ENCODE results near the gene CRP. TPM values are rescaled to one million over a fixed set of nuclear protein-coding genes. Genes with fewer than 3 reads are reported as not detected.

CRP gene
- total RNA-seq, 1 donor from 2014 or later = not detected

DNA sequence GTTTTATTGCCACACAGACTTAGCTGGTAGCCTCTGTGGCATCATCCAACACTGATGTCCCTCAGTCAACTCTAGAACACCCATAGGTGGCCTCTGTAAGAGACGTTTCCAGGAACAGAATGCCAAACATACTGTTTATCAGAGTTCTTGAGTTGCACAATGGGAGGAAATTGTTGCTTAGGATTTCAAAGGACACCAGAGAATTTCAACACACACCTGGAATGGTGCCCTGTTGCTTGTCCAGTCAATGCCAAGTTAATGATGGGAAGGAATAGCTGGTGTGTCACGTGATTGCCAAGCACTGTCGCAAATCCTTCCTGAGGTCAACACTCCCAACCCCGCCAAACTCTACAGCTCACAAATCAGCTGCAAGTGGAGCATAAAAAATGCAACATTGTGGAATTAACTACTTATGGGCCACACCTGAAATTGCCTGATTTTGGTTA lies 37.8 kb upstream of the CRP start:
- H3K9me3 Mint-ChIP-seq (ENCODE audit: unreplicated experiment) = no peaks in the 10 kb centered on the region
- no peak overlapping the region for H3K4me3 Mint-ChIP-seq (ENCODE audit: unreplicated experiment)
- no peak overlapping the region for H3K27ac Mint-ChIP-seq (ENCODE audit: unreplicated experiment)
- no peaks in the 10 kb centered on the region for H3K4me1 Mint-ChIP-seq (ENCODE audit: unreplicated experiment)
- DNase-seq (ENCODE audit: extremely low spot score, unreplicated experiment) = no peak
- H3K36me3 Mint-ChIP-seq (ENCODE audit: unreplicated experiment) = no peaks in the 10 kb centered on the region
- TF ChIP-seq, protein P1, sequence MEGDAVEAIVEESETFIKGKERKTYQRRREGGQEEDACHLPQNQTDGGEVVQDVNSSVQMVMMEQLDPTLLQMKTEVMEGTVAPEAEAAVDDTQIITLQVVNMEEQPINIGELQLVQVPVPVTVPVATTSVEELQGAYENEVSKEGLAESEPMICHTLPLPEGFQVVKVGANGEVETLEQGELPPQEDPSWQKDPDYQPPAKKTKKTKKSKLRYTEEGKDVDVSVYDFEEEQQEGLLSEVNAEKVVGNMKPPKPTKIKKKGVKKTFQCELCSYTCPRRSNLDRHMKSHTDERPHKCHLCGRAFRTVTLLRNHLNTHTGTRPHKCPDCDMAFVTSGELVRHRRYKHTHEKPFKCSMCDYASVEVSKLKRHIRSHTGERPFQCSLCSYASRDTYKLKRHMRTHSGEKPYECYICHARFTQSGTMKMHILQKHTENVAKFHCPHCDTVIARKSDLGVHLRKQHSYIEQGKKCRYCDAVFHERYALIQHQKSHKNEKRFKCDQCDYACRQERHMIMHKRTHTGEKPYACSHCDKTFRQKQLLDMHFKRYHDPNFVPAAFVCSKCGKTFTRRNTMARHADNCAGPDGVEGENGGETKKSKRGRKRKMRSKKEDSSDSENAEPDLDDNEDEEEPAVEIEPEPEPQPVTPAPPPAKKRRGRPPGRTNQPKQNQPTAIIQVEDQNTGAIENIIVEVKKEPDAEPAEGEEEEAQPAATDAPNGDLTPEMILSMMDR (IDR thresholded peaks at IDR 0.05) = no peak
- peaks cover 6% of the 10 kb centered on the region for H3K27me3 Mint-ChIP-seq (ENCODE audit: unreplicated experiment)

GRCh38 chr1:159751031-159751430 lies 36.6 kb upstream of the CRP start:
- Mint-ChIP-seq H3K9me3 (ENCODE audit: unreplicated experiment) (no peaks in the 10 kb centered on the region), H3K4me1 (ENCODE audit: unreplicated experiment) (no peaks in the 10 kb centered on the region), H3K4me3 (ENCODE audit: unreplicated experiment) (no peak overlapping the region), H3K27ac (ENCODE audit: unreplicated experiment) (no peak overlapping the region), H3K36me3 (ENCODE audit: unreplicated experiment) (no peaks in the 10 kb centered on the region), H3K27me3 (ENCODE audit: unreplicated experiment) (peaks cover 9% of the 10 kb centered on the region)
- no peak for DNase-seq (ENCODE audit: extremely low spot score, unreplicated experiment)
- TF ChIP-seq, protein P1 (IDR thresholded peaks at IDR 0.05) = no peak

DNA sequence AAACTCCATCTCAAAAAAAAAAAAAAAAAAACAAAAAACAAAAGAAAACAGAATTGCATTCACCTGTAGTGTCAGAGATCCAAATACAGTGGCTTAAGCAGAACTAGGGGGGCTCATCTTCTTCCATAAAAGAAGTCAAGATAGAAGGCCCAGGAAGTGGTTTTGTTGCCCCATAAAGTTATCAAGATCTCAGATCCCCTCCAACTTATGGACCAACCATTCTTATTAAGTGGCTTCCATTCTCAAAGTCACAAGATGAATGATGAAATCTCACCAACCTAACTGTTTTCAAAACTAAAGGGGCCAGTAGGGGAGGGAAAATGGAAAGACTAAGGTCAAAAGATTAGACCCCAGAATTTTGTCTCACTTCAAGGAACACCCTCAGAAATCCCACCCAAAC lies 36.2 kb upstream of the CRP start:
- DNase-seq (ENCODE audit: extremely low spot score, unreplicated experiment) = no peak
- no peaks in the 10 kb centered on the region for H3K4me1 Mint-ChIP-seq (ENCODE audit: unreplicated experiment)
- H3K36me3 Mint-ChIP-seq (ENCODE audit: unreplicated experiment) = no peaks in the 10 kb centered on the region
- no peak overlapping the region for H3K27ac Mint-ChIP-seq (ENCODE audit: unreplicated experiment)
- H3K27me3 Mint-ChIP-seq (ENCODE audit: unreplicated experiment) = peaks cover 7% of the 10 kb centered on the region
- H3K9me3 Mint-ChIP-seq (ENCODE audit: unreplicated experiment) = no peaks in the 10 kb centered on the region
- TF ChIP-seq, protein P1 (IDR thresholded peaks at IDR 0.05) = no peak
- H3K4me3 Mint-ChIP-seq (ENCODE audit: unreplicated experiment) = no peak overlapping the region

GRCh38 chr1:159749630-159750029 lies 35.2 kb upstream of the CRP start:
- H3K27me3 Mint-ChIP-seq (ENCODE audit: unreplicated experiment) = peaks cover 8% of the 10 kb centered on the region
- TF ChIP-seq, protein P1 (IDR thresholded peaks at IDR 0.05) = no peak
- H3K36me3 Mint-ChIP-seq (ENCODE audit: unreplicated experiment) = no peaks in the 10 kb centered on the region

GRCh38 chr1:159748370-159748769 lies 34.0 kb upstream of the CRP start:
- TF ChIP-seq, protein P1 (IDR thresholded peaks at IDR 0.05) = no peak
- no peaks in the 10 kb centered on the region for H3K4me1 Mint-ChIP-seq (ENCODE audit: unreplicated experiment)
- H3K27me3 Mint-ChIP-seq (ENCODE audit: unreplicated experiment) = peaks cover 13% of the 10 kb centered on the region
- H3K4me3 Mint-ChIP-seq (ENCODE audit: unreplicated experiment) = no peak overlapping the region
- H3K9me3 Mint-ChIP-seq (ENCODE audit: unreplicated experiment) = no peaks in the 10 kb centered on the region
- DNase-seq (ENCODE audit: extremely low spot score, unreplicated experiment) = no peak
- no peaks in the 10 kb centered on the region for H3K36me3 Mint-ChIP-seq (ENCODE audit: unreplicated experiment)
- no peak overlapping the region for H3K27ac Mint-ChIP-seq (ENCODE audit: unreplicated experiment)

More at GRCh38 chr1:159749630-159750029, 35.2 kb upstream of the CRP start:
- H3K9me3 Mint-ChIP-seq (ENCODE audit: unreplicated experiment) = no peaks in the 10 kb centered on the region
- H3K4me1 Mint-ChIP-seq (ENCODE audit: unreplicated experiment) = no peaks in the 10 kb centered on the region
- H3K4me3 Mint-ChIP-seq (ENCODE audit: unreplicated experiment) = no peak overlapping the region
- no peak for DNase-seq (ENCODE audit: extremely low spot score, unreplicated experiment)
- H3K27ac Mint-ChIP-seq (ENCODE audit: unreplicated experiment) = no peak overlapping the region
